ENCODE results near the gene OAF. TPM values are rescaled to one million over a fixed set of nuclear protein-coding genes. Genes with fewer than 3 reads are reported as not detected.

The OAF gene
- total RNA-seq, 3 donors from 2014 or later (not counting 1 experiment from before 2014, with no cell fraction given): 2.8 to 5.1 (median 3.8) TPM

DNA sequence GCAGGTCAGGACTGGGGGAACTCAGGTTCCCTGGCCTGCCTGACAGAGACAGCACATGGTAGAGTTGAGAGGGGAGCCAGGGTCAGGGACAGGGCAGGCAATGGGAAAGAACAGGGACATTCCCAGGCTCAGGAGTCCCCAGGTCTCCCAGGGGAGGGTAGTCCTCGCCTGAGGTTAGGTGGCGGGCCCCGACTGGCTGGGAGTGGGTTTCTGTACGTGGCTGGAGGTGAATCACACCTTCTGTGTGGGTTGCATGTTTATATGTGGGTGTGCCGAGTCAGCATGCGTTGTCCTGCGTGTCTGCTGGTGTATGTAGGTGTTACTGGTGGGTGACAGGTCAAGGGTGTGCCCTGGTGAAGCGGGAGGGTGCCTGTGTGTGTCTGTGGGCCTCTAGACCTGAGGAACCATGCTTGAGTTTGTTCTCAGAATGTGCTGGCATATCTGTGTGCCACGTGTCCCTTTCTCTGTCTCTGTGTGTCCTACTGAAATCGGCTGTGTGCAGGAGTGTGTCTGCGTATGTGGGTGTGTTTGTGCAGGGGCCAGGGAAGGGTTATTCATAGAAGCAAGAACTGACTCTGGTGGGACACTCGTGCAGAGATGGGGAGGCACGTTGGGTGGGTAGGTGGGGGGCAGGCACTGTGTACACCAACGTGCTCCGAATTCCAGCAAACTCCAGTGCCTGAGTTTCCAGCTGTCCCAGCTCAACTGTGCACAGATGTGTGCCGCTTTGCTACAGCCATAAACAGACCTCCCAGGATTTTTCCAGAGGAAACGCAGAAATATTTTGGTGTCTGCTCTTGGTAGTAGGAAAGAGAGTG lies 23.8 kb upstream of the OAF start:
- Histone ChIP-seq H3K9me3 (ENCODE audit: control insufficient read depth, insufficient read depth, low read length) (no peaks in the 10 kb centered on the region), H3K27me3 (ENCODE audit: control insufficient read depth, insufficient read depth, low read length) (no peaks in the 10 kb centered on the region), H3K36me3 (ENCODE audit: control insufficient read depth, insufficient read depth, low read length) (no peaks in the 10 kb centered on the region), H3K4me3 (ENCODE audit: low read length) (no peak overlapping the region), H3K27ac (ENCODE audit: low read length) (no peak overlapping the region), H3K4me1 (ENCODE audit: control insufficient read depth, insufficient read depth, low read length) (no peaks in the 10 kb centered on the region)
- H3K4me3 Mint-ChIP-seq: no peak overlapping the region
- no peaks in the 10 kb centered on the region for H3K9me3 Mint-ChIP-seq
- DNase-seq (no peak), ATAC-seq (no peak)
- TF ChIP-seq, protein P1, sequence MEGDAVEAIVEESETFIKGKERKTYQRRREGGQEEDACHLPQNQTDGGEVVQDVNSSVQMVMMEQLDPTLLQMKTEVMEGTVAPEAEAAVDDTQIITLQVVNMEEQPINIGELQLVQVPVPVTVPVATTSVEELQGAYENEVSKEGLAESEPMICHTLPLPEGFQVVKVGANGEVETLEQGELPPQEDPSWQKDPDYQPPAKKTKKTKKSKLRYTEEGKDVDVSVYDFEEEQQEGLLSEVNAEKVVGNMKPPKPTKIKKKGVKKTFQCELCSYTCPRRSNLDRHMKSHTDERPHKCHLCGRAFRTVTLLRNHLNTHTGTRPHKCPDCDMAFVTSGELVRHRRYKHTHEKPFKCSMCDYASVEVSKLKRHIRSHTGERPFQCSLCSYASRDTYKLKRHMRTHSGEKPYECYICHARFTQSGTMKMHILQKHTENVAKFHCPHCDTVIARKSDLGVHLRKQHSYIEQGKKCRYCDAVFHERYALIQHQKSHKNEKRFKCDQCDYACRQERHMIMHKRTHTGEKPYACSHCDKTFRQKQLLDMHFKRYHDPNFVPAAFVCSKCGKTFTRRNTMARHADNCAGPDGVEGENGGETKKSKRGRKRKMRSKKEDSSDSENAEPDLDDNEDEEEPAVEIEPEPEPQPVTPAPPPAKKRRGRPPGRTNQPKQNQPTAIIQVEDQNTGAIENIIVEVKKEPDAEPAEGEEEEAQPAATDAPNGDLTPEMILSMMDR (IDR thresholded peaks at IDR 0.05): no peak
- no peaks in the 10 kb centered on the region for H3K36me3 Mint-ChIP-seq
- H3K4me1 Mint-ChIP-seq: peaks cover 0 to 6% of the 10 kb centered on the region in 2 donors
- 71% methylated on average over 17 of the region's 17 CpGs for WGBS (ENCODE audit: insufficient coverage)
- no peak overlapping the region for H3K27ac Mint-ChIP-seq
- peaks cover 11 to 14% of the 10 kb centered on the region in 2 donors for H3K27me3 Mint-ChIP-seq (ENCODE audit: low read depth in 2 of 2)
- intact Hi-C loops (cut with micrococcal nuclease): no loop called here

GRCh38 chr11:120188371-120188770 lies 22.5 kb upstream of the OAF start:
- no peak overlapping the region for H3K4me3 ChIP-seq (ENCODE audit: low read length)
- no peaks in the 10 kb centered on the region for H3K4me1 ChIP-seq (ENCODE audit: control insufficient read depth, insufficient read depth, low read length)
- no peak overlapping the region for H3K4me3 Mint-ChIP-seq
- H3K36me3 ChIP-seq (ENCODE audit: control insufficient read depth, insufficient read depth, low read length): no peaks in the 10 kb centered on the region
- H3K9me3 Mint-ChIP-seq: no peaks in the 10 kb centered on the region
- no peaks in the 10 kb centered on the region for H3K27me3 ChIP-seq (ENCODE audit: control insufficient read depth, insufficient read depth, low read length)
- no peak for DNase-seq
- no peaks in the 10 kb centered on the region for H3K9me3 ChIP-seq (ENCODE audit: control insufficient read depth, insufficient read depth, low read length)
- H3K36me3 Mint-ChIP-seq: no peaks in the 10 kb centered on the region
- ATAC-seq: no peak
- peaks cover 7 to 11% of the 10 kb centered on the region in 2 donors for H3K27me3 Mint-ChIP-seq (ENCODE audit: low read depth in 2 of 2)
- intact Hi-C loops (cut with micrococcal nuclease): no loop called here
- no peak overlapping the region for H3K27ac ChIP-seq (ENCODE audit: low read length)
- WGBS (ENCODE audit: insufficient coverage): 78% methylated on average over 5 of the region's 5 CpGs
- TF ChIP-seq, protein P1 (IDR thresholded peaks at IDR 0.05): no peak
- H3K4me1 Mint-ChIP-seq: peaks cover 0 to 6% of the 10 kb centered on the region in 2 donors
- no peak overlapping the region for H3K27ac Mint-ChIP-seq

DNA sequence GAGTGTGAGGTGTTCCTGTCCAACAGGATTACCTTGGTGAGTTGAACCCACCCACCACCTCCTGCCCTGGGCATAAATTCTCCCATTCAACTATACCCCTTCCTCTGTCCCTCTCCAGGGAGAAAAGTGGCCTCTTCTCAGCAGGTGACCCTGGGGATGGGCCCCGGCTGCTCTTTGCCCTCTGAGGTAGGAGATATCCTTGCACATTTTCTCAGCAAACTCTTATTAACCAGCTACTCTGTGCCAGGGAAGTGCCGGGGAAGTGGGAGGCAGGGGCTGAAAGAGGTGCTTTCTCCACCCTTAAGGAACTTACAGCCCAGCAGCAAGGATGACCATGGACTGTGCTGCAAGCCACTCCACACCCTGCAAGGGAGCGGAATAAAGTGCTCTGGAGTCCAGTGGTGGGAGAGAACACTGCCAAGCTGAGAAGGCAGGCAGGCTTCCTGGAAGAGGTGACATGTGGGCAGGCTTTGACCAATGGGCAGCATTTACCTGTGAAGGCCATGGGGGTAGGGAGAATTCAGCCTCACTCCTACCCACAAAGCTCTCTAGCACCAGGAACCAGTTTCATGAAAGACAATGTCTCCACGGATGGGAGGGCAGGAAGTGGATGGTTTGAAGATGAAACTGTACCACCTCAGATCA lies 21.9 kb upstream of the OAF start:
- no peak overlapping the region for H3K27ac ChIP-seq (ENCODE audit: low read length)
- peaks cover 0 to 6% of the 10 kb centered on the region in 2 donors for H3K4me1 Mint-ChIP-seq
- ATAC-seq (no peak), DNase-seq (no peak)
- WGBS (ENCODE audit: insufficient coverage): 97% methylated on average over 2 of the region's 4 CpGs
- H3K4me1 ChIP-seq (ENCODE audit: control insufficient read depth, insufficient read depth, low read length): no peaks in the 10 kb centered on the region
- TF ChIP-seq, protein P1 (IDR thresholded peaks at IDR 0.05): no peak
- no peaks in the 10 kb centered on the region for H3K9me3 ChIP-seq (ENCODE audit: control insufficient read depth, insufficient read depth, low read length)
- H3K36me3 ChIP-seq (ENCODE audit: control insufficient read depth, insufficient read depth, low read length): no peaks in the 10 kb centered on the region
- H3K4me3 Mint-ChIP-seq: no peak overlapping the region
- intact Hi-C loops (cut with micrococcal nuclease): no loop called here
- no peak overlapping the region for H3K4me3 ChIP-seq (ENCODE audit: low read length)
- H3K27me3 ChIP-seq (ENCODE audit: control insufficient read depth, insufficient read depth, low read length): no peaks in the 10 kb centered on the region
- H3K27ac Mint-ChIP-seq: no peak overlapping the region
- no peaks in the 10 kb centered on the region for H3K36me3 Mint-ChIP-seq
- H3K9me3 Mint-ChIP-seq: no peaks in the 10 kb centered on the region
- peaks cover 4 to 8% of the 10 kb centered on the region in 2 donors for H3K27me3 Mint-ChIP-seq (ENCODE audit: low read depth in 2 of 2)
